Panc1 (cell line): ENCODE measurements around the gene MEX3A. TPM values are rescaled to one million over a fixed set of nuclear protein-coding genes. Genes with fewer than 3 reads are reported as not detected.
"Not testable (repeated sequence)": the region's sequence is repeated elsewhere in the genome, so short reads cannot be mapped to it uniquely, and the experiment has no call there.

ENCODE experiments used
- ATAC-seq: fragments of 200-7000 bp; cut with Tn5 transposase; 2 replicates; pipeline ENCODE4 v1.9.1; 2020; ENCODE audit warnings: mild to moderate bottlenecking, moderate library complexity
- BruUV-seq: library from RNA; stranded (reverse); fragments of 400-500 nt; replicated peaks from 2 replicates; lab custom pipeline; 2021; lab: Mats Ljungman, UMichigan
- CTCF ChIA-PET: fragments of 300-600 bp; sonication (Branson Sonifier 250); formaldehyde crosslinking; loops from one replicate; lab custom pipeline; 2022; ENCODE audit warnings: antibody characterized with exemption; lab: Charles Lee
- POLR2A ChIA-PET: fragments of 300-600 bp; sonication (Branson Sonifier 250); formaldehyde crosslinking; loops from one replicate; lab custom pipeline; 2022; ENCODE audit warnings: antibody characterized with exemption; lab: Charles Lee
- DNase-seq: peaks from one replicate; pipeline ENCODE4 v3.0.0-alpha.2; 2010; ENCODE audit warnings: low read depth, low spot score
- H3K27ac ChIP-seq: 2 replicates; pipeline ENCODE4 v1.5.1; 2011; ENCODE audit warnings: mild to moderate bottlenecking, low read length, inconsistent platforms
- H3K27me3 ChIP-seq: fragments of 200-500 bp; sonication (Bioruptor generic); 2 replicates; pipeline ENCODE4 v1.6.0; 2014; ENCODE audit warnings: low read length, inconsistent platforms; ENCODE audit not compliant: control insufficient read depth, insufficient read depth
- H3K36me3 ChIP-seq: fragments of 200-500 bp; sonication (Bioruptor generic); 2 replicates; pipeline ENCODE4 v1.5.1; 2014; ENCODE audit warnings: inconsistent platforms, mild to moderate bottlenecking, low read length, moderate library complexity; ENCODE audit not compliant: control insufficient read depth, insufficient read depth
- H3K4me1 ChIP-seq: 2 replicates; pipeline ENCODE4 v1.5.1; 2011; ENCODE audit warnings: inconsistent platforms, mild to moderate bottlenecking, low read length, moderate library complexity; ENCODE audit not compliant: control insufficient read depth, insufficient read depth
- H3K4me3 ChIP-seq, 2 experiments: 2 replicates each; pipeline ENCODE4 v1.5.1; 2011 to 2012; ENCODE audit warnings: low read depth in 2 of 2, low read length in 2 of 2, mild to moderate bottlenecking in 2 of 2, inconsistent platforms in 1 of 2, moderate library complexity in 1 of 2
- H3K9me3 ChIP-seq: fragments of 200-500 bp; sonication (Bioruptor generic); 2 replicates; pipeline ENCODE4 v1.5.1; 2014; ENCODE audit warnings: low read depth, mild to moderate bottlenecking, inconsistent platforms, low read length, moderate library complexity; ENCODE audit not compliant: control insufficient read depth, insufficient read depth
- CTCF ChIP-seq: fragments of 450-650 bp; IDR thresholded peaks from 2 replicates; pipeline ENCODE4 v1.5.1; 2017; ENCODE audit warnings: mild to moderate bottlenecking
- POLR2AphosphoS5 ChIP-seq: IDR thresholded peaks from 2 replicates; pipeline ENCODE4 v1.6.1; 2012; ENCODE audit warnings: mild to moderate bottlenecking, low read depth, low read length, moderate library complexity
- SIN3A ChIP-seq: IDR thresholded peaks from 2 replicates; pipeline ENCODE4 v1.6.1; 2012; ENCODE audit warnings: low read depth, mild to moderate bottlenecking, low read length, moderate library complexity, borderline replicate concordance; ENCODE audit not compliant: insufficient read depth
- TCF7L2 ChIP-seq: IDR thresholded peaks from 2 replicates; pipeline ENCODE4 v1.6.1; 2011; ENCODE audit warnings: mild to moderate bottlenecking, low read depth, low read length, inconsistent platforms
- in situ Hi-C: cut with HindIII; loops from 2 replicates; pipeline ENCODE4 v1.10.0; 2016; ENCODE audit warnings: low sequenced_read_pairs, low pct_unique_long_range_greater_than_20kb
- intact Hi-C: fragments of 100-400 bp; cut with micrococcal nuclease; formaldehyde crosslinking; loops from one replicate; pipeline ENCODE4 v1.10.0; 2022; ENCODE audit not compliant: unreplicated experiment
- total RNA-seq: library from RNA; stranded (reverse); gene quantifications from one replicate; pipeline ENCODE4 v1.2.1, GENCODE V29; 2021; ENCODE audit not compliant: unreplicated experiment
- TF ChIP-seq, protein P1 (sequence below), 2 experiments: IDR thresholded peaks; 2 replicates each; pipeline ENCODE4 v1.6.1; 2011 to 2012; ENCODE audit warnings: low read depth in 2 of 2, control low read depth in 1 of 2, low read length in 1 of 2, mild to moderate bottlenecking in 1 of 2, moderate library complexity in 1 of 2; ENCODE audit not compliant: insufficient read depth in 1 of 2

Gene MEX3A
- total RNA-seq, 1 experiment from 2014 or later = 15.8 TPM

GRCh38 chr1:156121457-156121856 lies 39.2 kb upstream of the MEX3A start:
- ChIA-PET CTCF (interaction anchor here (0.6 kb wide), 1 partner anchor 22 kb away, joined by 4 read pairs; no protein-coding TSS in a partner anchor), POLR2A (interaction anchor here (0.7 kb wide), 1 partner anchor 191 kb away, joined by 15 read pairs; no protein-coding TSS in a partner anchor)
- H3K4me1 ChIP-seq = peaks cover 77% of the 10 kb centered on the region
- ATAC-seq (no peak), DNase-seq (no peak)
- in situ Hi-C loops = no loop called here
- H3K27ac ChIP-seq = peak overlapping the region; percentile 95
- H3K4me3 ChIP-seq = peak overlapping the region in 1 of 2 experiments; percentile 58; a peak in 2 of 4 replicates
- H3K27me3 ChIP-seq = no peaks in the 10 kb centered on the region
- TF ChIP-seq CTCF (no peak), SIN3A (no peak), POLR2AphosphoS5 (no peak), TCF7L2 (no peak)
- no peaks in the 10 kb centered on the region for H3K9me3 ChIP-seq
- intact Hi-C loops = no loop called here
- H3K36me3 ChIP-seq = peaks cover 2% of the 10 kb centered on the region; the same call in 1 of the 2 replicates
- BruUV-seq = no TSS peak

- H3K9me3 ChIP-seq, H3K27me3 ChIP-seq, in situ Hi-C loops, BruUV-seq, H3K36me3 ChIP-seq, intact Hi-C loops, ATAC-seq, DNase-seq: not testable (repeated sequence)
- peaks cover 73% of the 10 kb centered on the region for H3K4me1 ChIP-seq
- POLR2A ChIA-PET = interaction anchor here (0.7 kb wide), 1 partner anchor 192 kb away, joined by 15 read pairs; no protein-coding TSS in a partner anchor
- CTCF ChIA-PET = interaction anchor here (0.6 kb wide), 1 partner anchor 22 kb away, joined by 4 read pairs; no protein-coding TSS in a partner anchor
- peak overlapping the region; percentile 95 for H3K27ac ChIP-seq
- H3K4me3 ChIP-seq = peak overlapping the region in 1 of 2 experiments; percentile 58; a peak in 2 of 4 replicates
Observed at GRCh38 chr1:156121005-156121404, 38.7 kb upstream of the MEX3A start.

GRCh38 chr1:156120318-156120717 lies 38.1 kb upstream of the MEX3A start:
- peaks cover 70% of the 10 kb centered on the region for H3K4me1 ChIP-seq
- peak overlapping the region in 1 of 2 experiments; percentile 58; a peak in 2 of 4 replicates for H3K4me3 ChIP-seq
- no peak for ATAC-seq
- TF ChIP-seq SIN3A (no peak), CTCF (no peak), POLR2AphosphoS5 (no peak), TCF7L2 (no peak)
- TF ChIP-seq, protein P1, sequence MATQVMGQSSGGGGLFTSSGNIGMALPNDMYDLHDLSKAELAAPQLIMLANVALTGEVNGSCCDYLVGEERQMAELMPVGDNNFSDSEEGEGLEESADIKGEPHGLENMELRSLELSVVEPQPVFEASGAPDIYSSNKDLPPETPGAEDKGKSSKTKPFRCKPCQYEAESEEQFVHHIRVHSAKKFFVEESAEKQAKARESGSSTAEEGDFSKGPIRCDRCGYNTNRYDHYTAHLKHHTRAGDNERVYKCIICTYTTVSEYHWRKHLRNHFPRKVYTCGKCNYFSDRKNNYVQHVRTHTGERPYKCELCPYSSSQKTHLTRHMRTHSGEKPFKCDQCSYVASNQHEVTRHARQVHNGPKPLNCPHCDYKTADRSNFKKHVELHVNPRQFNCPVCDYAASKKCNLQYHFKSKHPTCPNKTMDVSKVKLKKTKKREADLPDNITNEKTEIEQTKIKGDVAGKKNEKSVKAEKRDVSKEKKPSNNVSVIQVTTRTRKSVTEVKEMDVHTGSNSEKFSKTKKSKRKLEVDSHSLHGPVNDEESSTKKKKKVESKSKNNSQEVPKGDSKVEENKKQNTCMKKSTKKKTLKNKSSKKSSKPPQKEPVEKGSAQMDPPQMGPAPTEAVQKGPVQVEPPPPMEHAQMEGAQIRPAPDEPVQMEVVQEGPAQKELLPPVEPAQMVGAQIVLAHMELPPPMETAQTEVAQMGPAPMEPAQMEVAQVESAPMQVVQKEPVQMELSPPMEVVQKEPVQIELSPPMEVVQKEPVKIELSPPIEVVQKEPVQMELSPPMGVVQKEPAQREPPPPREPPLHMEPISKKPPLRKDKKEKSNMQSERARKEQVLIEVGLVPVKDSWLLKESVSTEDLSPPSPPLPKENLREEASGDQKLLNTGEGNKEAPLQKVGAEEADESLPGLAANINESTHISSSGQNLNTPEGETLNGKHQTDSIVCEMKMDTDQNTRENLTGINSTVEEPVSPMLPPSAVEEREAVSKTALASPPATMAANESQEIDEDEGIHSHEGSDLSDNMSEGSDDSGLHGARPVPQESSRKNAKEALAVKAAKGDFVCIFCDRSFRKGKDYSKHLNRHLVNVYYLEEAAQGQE (IDR thresholded peaks at IDR 0.05; ENCODE audit: insufficient read depth in 1 of 2, low read depth in 2 of 2, low read length in 1 of 2) = no peak
- BruUV-seq = no TSS peak
- H3K36me3 ChIP-seq = peaks cover 4% of the 10 kb centered on the region
- POLR2A ChIA-PET = no interaction called here
- CTCF ChIA-PET = interaction anchor here (1.5 to 1.8 kb wide), 2 partner anchors 8 to 9 kb away, joined by 5 to 8 read pairs; no protein-coding TSS in a partner anchor
- no peaks in the 10 kb centered on the region for H3K27me3 ChIP-seq
- intact Hi-C loops = no loop called here
- in situ Hi-C loops = no loop called here
- H3K9me3 ChIP-seq = no peaks in the 10 kb centered on the region
- no peak for DNase-seq
- H3K27ac ChIP-seq = peak overlapping the region; percentile 95
